Hippocampal formation (tissue), 2 donors: ENCODE data around the gene SCFD2.

Experiments
- DNase-seq, 2 donors: peaks; one replicate each; lab custom pipeline; 2025; lab: John Stamatoyannopoulos, UW

Gene SCFD2

GRCh38 chr4:52880994-52881393 lies 484.9 kb downstream of the SCFD2 start:
- no peak for DNase-seq

GRCh38 chr4:52879471-52879870 lies 486.4 kb downstream of the SCFD2 start:
- no peak for DNase-seq

GRCh38 chr4:52877694-52878093 lies 488.2 kb downstream of the SCFD2 start:
- no peak for DNase-seq

- DNase-seq: no peak
Measured at GRCh38 chr4:52877036-52877435, 488.8 kb downstream of the SCFD2 start.

GRCh38 chr4:52876069-52876468 lies 489.8 kb downstream of the SCFD2 start:
- no peak for DNase-seq

- no peak for DNase-seq
Measured at GRCh38 chr4:52874948-52875347, 490.9 kb downstream of the SCFD2 start.

GRCh38 chr4:52873861-52874343 lies 492.0 kb downstream of the SCFD2 start:
- DNase-seq: no peak

- peak in 1 of 2 donors; percentile 13 for DNase-seq
Measured at GRCh38 chr4:52873191-52873590, 492.7 kb downstream of the SCFD2 start.

- DNase-seq: no peak
Measured at GRCh38 chr4:52870225-52870624, 495.6 kb downstream of the SCFD2 start.

GRCh38 chr4:52869656-52870055 lies 496.2 kb downstream of the SCFD2 start:
- DNase-seq: no peak

GRCh38 chr4:52869196-52869595 lies 496.7 kb downstream of the SCFD2 start:
- DNase-seq: peak; percentile 12 to 64

GRCh38 chr4:52868133-52868532 lies 497.7 kb downstream of the SCFD2 start:
- DNase-seq: peak; percentile 31 to 33

GRCh38 chr4:52867163-52867562 lies 498.7 kb downstream of the SCFD2 start:
- DNase-seq: no peak

GRCh38 chr4:52866734-52867133 lies 499.1 kb downstream of the SCFD2 start:
- no peak for DNase-seq

- DNase-seq: no peak
Measured at GRCh38 chr4:52865300-52865699, 500.6 kb downstream of the SCFD2 start.

- DNase-seq: peak in 1 of 2 donors; percentile 8
Measured at GRCh38 chr4:52864793-52865192, 501.1 kb downstream of the SCFD2 start.

- no peak for DNase-seq
Measured at GRCh38 chr4:52863324-52863723, 502.5 kb downstream of the SCFD2 start.

- no peak for DNase-seq
Measured at GRCh38 chr4:52862639-52863161, 503.2 kb downstream of the SCFD2 start.

GRCh38 chr4:52861879-52862616 lies 503.8 kb downstream of the SCFD2 start, which contains the start of gene RASL11B:
RASL11B (plus strand) TSS chr4:52862317; CDS start chr4:52862508, 191 bp downstream.
- DNase-seq: peak; percentile 59 to 81

- DNase-seq: no peak
Measured at GRCh38 chr4:52861171-52861823, 504.6 kb downstream of the SCFD2 start.

GRCh38 chr4:52860361-52860760 lies 505.5 kb downstream of the SCFD2 start:
- DNase-seq: no peak

GRCh38 chr4:52856801-52857200 lies 509.1 kb downstream of the SCFD2 start:
- DNase-seq: no peak

GRCh38 chr4:52853351-52853750 lies 512.5 kb downstream of the SCFD2 start:
- no peak for DNase-seq
